HepG2 (cell line): ENCODE data around the gene BPHL. TPM values are rescaled to one million over a fixed set of nuclear protein-coding genes. Genes with fewer than 3 reads are reported as not detected.
A peak's percentile ranks its signal among the peaks of the same experiment; 100 is the strongest.

Experiments
- ATAC-seq: fragments of 200-7000 bp; cut with Tn5 transposase; 3 replicates; pipeline ENCODE4 v1.9.1; 2020; ENCODE audit warnings: mild to moderate bottlenecking, moderate library complexity
- BruUV-seq: library from RNA; stranded (reverse); fragments of 400-500 nt; replicated peaks from 2 replicates; lab custom pipeline; 2021; lab: Mats Ljungman, UMichigan
- CTCF ChIA-PET: fragments of 300-600 bp; formaldehyde crosslinking; extraction: SDS; loops from one replicate; lab custom pipeline; 2021; ENCODE audit warnings: low total read pairs, inconsistent platforms, low intra/inter-chr PET ratio; lab: Yijun Ruan, JAX
- POLR2A ChIA-PET: fragments of 350-600 bp; sonication (Branson Sonifier 250); formaldehyde crosslinking; loops from one replicate; lab custom pipeline; 2020; ENCODE audit warnings: antibody characterized with exemption, inconsistent platforms; lab: Yijun Ruan, JAX
- DNase-seq: peaks from one replicate; pipeline ENCODE4 v3.0.0-alpha.2; 2015; ENCODE audit warnings: low spot score
- FAIRE-seq: peaks from 3 replicates; lab custom pipeline; 2011; peaks lifted over from hg19 to GRCh38; lab: Jason Lieb, UNC
- H2AFZ ChIP-seq: one replicate; pipeline ENCODE4 v1.6.1; 2011; ENCODE audit warnings: low read length, inconsistent platforms
- H3K27ac ChIP-seq: fragments of 300-600 bp; 3 replicates; pipeline ENCODE4 v1.8.0; 2011; ENCODE audit warnings: mixed run types, mild to moderate bottlenecking, mixed read lengths, low read length, inconsistent platforms; ENCODE audit not compliant: insufficient read depth; ENCODE audit errors: extremely low read length
- H3K27me3 ChIP-seq, 2 experiments: fragments of 200-600 bp in 1 of 2; 2 replicates in 1 of 2; 3 replicates in 1 of 2; pipeline versions ENCODE4 v1.6.0 to v1.8.0; 2011; ENCODE audit warnings: low read length in 2 of 2, mild to moderate bottlenecking in 2 of 2, moderate library complexity in 2 of 2, inconsistent platforms in 1 of 2; ENCODE audit not compliant: insufficient read depth in 2 of 2, control insufficient read depth in 1 of 2
- H3K36me3 ChIP-seq, 2 experiments: fragments of 200-600 bp in 1 of 2; replicated peaks in 1 of 2; 2 replicates in 1 of 2; 3 replicates in 1 of 2; pipeline versions ENCODE4 v1.5.1 to v1.8.0; 2011; ENCODE audit warnings: low read length in 2 of 2, inconsistent platforms in 1 of 2; ENCODE audit not compliant: insufficient read depth in 2 of 2, control insufficient read depth in 1 of 2
- H3K4me1 ChIP-seq: 2 replicates; pipeline ENCODE4 v1.5.1; 2012; ENCODE audit warnings: low read length, inconsistent platforms; ENCODE audit not compliant: insufficient read depth
- H3K4me2 ChIP-seq: 2 replicates; pipeline ENCODE4 v1.6.0; 2011; ENCODE audit warnings: low read depth, low read length, inconsistent platforms
- H3K4me3 ChIP-seq, 3 experiments: fragments of 200-600 bp in 1 of 3; sonication (generic), shearing (Covaris generic) in 1 of 3; replicated peaks in 1 of 3; 2 replicates each; pipeline ENCODE4 v1.5.1; 2011 to 2016; ENCODE audit warnings: low read length in 3 of 3, inconsistent platforms in 2 of 3, low read depth in 2 of 3, mild to moderate bottlenecking in 2 of 3, control low read depth in 1 of 3, mixed read lengths in 1 of 3; ENCODE audit not compliant: insufficient read depth in 1 of 3
- H3K79me2 ChIP-seq: one replicate; pipeline ENCODE4 v1.6.1; 2011; ENCODE audit warnings: low read length, inconsistent platforms; ENCODE audit not compliant: insufficient read depth
- H3K9ac ChIP-seq: 2 replicates; pipeline ENCODE4 v1.6.0; 2011; ENCODE audit warnings: mild to moderate bottlenecking, low read depth, low read length, inconsistent platforms; ENCODE audit not compliant: insufficient read depth
- H3K9me3 ChIP-seq: 2 replicates; pipeline ENCODE4 v1.5.1; 2012; ENCODE audit warnings: mild to moderate bottlenecking, low read length
- H4K20me1 ChIP-seq: 2 replicates; pipeline ENCODE4 v1.6.0; 2011; ENCODE audit warnings: inconsistent platforms, mild to moderate bottlenecking, low read length, moderate library complexity; ENCODE audit not compliant: insufficient read depth
- MAFF ChIP-seq: IDR thresholded peaks from 2 replicates; pipeline ENCODE4 v1.6.1; 2011; ENCODE audit warnings: low read depth, low read length, improper control_type of control experiment
- MAFK ChIP-seq, 2 experiments: IDR thresholded peaks in 1 of 2; conservative IDR thresholded peaks in 1 of 2; 2 replicates each; pipeline ENCODE4 v1.6.1; 2011; ENCODE audit warnings: improper control_type of control experiment in 2 of 2, low read length in 2 of 2
- PHF8 ChIP-seq: sonication (generic); formaldehyde crosslinking; IDR thresholded peaks from 2 replicates; pipeline ENCODE4 v1.5.0; 2020; ENCODE audit warnings: missing genetic modification reagents
- THAP9 ChIP-seq: sonication (generic); formaldehyde crosslinking; IDR thresholded peaks from 2 replicates; pipeline ENCODE4; 2020; ENCODE audit warnings: missing genetic modification reagents, mild to moderate bottlenecking, borderline replicate concordance
- TRIM22 ChIP-seq: fragments of 450-650 bp; IDR thresholded peaks from 2 replicates; pipeline ENCODE4 v1.6.1; 2017
- ZNF251 ChIP-seq: sonication (generic); formaldehyde crosslinking; IDR thresholded peaks from 2 replicates; pipeline ENCODE4 v1.9.0; 2021; ENCODE audit warnings: mild to moderate bottlenecking, missing genetic modification reagents
- WGBS: methylation state at CpG from one replicate; pipeline ENCODE4 v1.1.6; 2017; ENCODE audit warnings: low lambda C conversion rate; 5-methylcytosine and 5-hydroxymethylcytosine counted together
- in situ Hi-C: cut with HindIII; loops from 2 replicates; pipeline ENCODE4 v1.10.0; 2017; ENCODE audit warnings: low pct_unique_long_range_greater_than_20kb; ENCODE audit not compliant: extremely low pct_ligation_motif_present
- intact Hi-C: fragments of 100-400 bp; cut with micrococcal nuclease; formaldehyde crosslinking; loops from one replicate; pipeline ENCODE4 v1.10.0; 2022; ENCODE audit not compliant: unreplicated experiment
- polyA plus RNA-seq, 8 experiments: library from polyadenylated mRNA; depleted of rRNA in 3 of 8; stranded (reverse) in 7 of 8; unstranded in 1 of 8; fragments of >200 nt; fragmentation: Illumina TruSeq in 4 of 8; extraction: Trizol in 4 of 8; gene quantifications; 2 replicates each; pipeline versions ENCODE4 v1.2.1 to v1.2.3, GENCODE V29; 2011 to 2016; ENCODE audit warnings: low read depth in 4 of 8, missing spikeins in 1 of 8, mixed read lengths in 1 of 8; ENCODE audit not compliant: insufficient read depth in 1 of 8
- total RNA-seq, 5 experiments: library from RNA; depleted of rRNA; stranded (reverse); fragments of >200 nt; fragmentation: Illumina TruSeq; extraction: Trizol; gene quantifications; 2 replicates each; pipeline ENCODE4 v1.2.3, GENCODE V29; 2016; ENCODE audit warnings: low read depth in 1 of 5

Gene BPHL
- total and polyA plus RNA-seq, 2 of the 13 experiments (the other 11 are each of a cell fraction or from before 2014, with no cell fraction given) = 37.8 to 39.5 TPM

- no peak for TF ChIP-seq PHF8
- no peak for TF ChIP-seq THAP9
- TF ChIP-seq ZNF251 = no peak
Observed at GRCh38 chr6:3085074-3085473, 33.4 kb upstream of the BPHL start (continued).

- H3K9ac ChIP-seq = no peak overlapping the region
- H3K9me3 ChIP-seq = no peaks in the 10 kb centered on the region
- no peak for FAIRE-seq
- no peaks in the 10 kb centered on the region for H3K4me1 ChIP-seq
- POLR2A ChIA-PET = interaction anchor here (0.9 kb wide), 1 partner anchor 23 kb away, joined by 3 read pairs; no protein-coding TSS in a partner anchor
- TF ChIP-seq TRIM22 = no peak
- peak; percentile 34 to 74; a peak in 3 of 4 replicates for TF ChIP-seq MAFK (conservative IDR thresholded peaks at IDR 0.05 in 1 of 2, IDR thresholded peaks at IDR 0.05 in 1 of 2; ENCODE audit: low read length in 2 of 2)
- 0 out of 2 replicates have a peak, but pooled peaks have one; percentile 38 for TF ChIP-seq MAFF
- no peaks in the 10 kb centered on the region for H4K20me1 ChIP-seq
- ATAC-seq = no peak
- 66% methylated on average over 7 of the region's 7 CpGs for WGBS
- no TSS peak for BruUV-seq
- DNase-seq = no peak
- CTCF ChIA-PET = no interaction called here
- no peak overlapping the region for H2AFZ ChIP-seq
- intact Hi-C loops (no loop called here), in situ Hi-C loops (no loop called here)
- H3K4me3 ChIP-seq = no peak overlapping the region
- peaks cover 22 to 70% of the 10 kb centered on the region in 2 experiments for H3K36me3 ChIP-seq
- no peak overlapping the region for H3K4me2 ChIP-seq
- H3K27me3 ChIP-seq = no peaks in the 10 kb centered on the region
- no peaks in the 10 kb centered on the region for H3K79me2 ChIP-seq
- no peak overlapping the region for H3K27ac ChIP-seq
Observed at GRCh38 chr6:3086282-3086946, 32.1 kb upstream of the BPHL start.
